Stomach (tissue), 4 donors: ENCODE results near the gene KCNQ5.

Experiments used
- CTCF ChIP-seq, 7 experiments: fragments of 450-650 bp in 4 of 7; fragments of 200-600 bp in 3 of 7; sonication (generic) in 3 of 7; IDR thresholded peaks; one replicate each; pipeline ENCODE4 v1.5.1; 2016 to 2019; ENCODE audit warnings: antibody characterized with exemption in 7 of 7, control low read depth in 2 of 7, mild to moderate bottlenecking in 1 of 7
- EP300 ChIP-seq: sonication (generic); formaldehyde crosslinking; IDR thresholded peaks from one replicate; pipeline ENCODE4 v1.6.1; 2017; ENCODE audit warnings: antibody characterized with exemption
- POLR2A ChIP-seq, 4 donors: fragments of 450-650 bp; IDR thresholded peaks; one replicate each; pipeline ENCODE4 v1.6.1; 2016; ENCODE audit warnings: antibody characterized with exemption in 4 of 4, control low read depth in 2 of 4, mild to moderate bottlenecking in 1 of 4, moderate library complexity in 1 of 4
- POLR2AphosphoS5 ChIP-seq, 3 donors: sonication (generic); formaldehyde crosslinking; IDR thresholded peaks; one replicate each; pipeline ENCODE4 v1.6.1; 2016; ENCODE audit warnings: antibody characterized with exemption in 3 of 3

DNA sequence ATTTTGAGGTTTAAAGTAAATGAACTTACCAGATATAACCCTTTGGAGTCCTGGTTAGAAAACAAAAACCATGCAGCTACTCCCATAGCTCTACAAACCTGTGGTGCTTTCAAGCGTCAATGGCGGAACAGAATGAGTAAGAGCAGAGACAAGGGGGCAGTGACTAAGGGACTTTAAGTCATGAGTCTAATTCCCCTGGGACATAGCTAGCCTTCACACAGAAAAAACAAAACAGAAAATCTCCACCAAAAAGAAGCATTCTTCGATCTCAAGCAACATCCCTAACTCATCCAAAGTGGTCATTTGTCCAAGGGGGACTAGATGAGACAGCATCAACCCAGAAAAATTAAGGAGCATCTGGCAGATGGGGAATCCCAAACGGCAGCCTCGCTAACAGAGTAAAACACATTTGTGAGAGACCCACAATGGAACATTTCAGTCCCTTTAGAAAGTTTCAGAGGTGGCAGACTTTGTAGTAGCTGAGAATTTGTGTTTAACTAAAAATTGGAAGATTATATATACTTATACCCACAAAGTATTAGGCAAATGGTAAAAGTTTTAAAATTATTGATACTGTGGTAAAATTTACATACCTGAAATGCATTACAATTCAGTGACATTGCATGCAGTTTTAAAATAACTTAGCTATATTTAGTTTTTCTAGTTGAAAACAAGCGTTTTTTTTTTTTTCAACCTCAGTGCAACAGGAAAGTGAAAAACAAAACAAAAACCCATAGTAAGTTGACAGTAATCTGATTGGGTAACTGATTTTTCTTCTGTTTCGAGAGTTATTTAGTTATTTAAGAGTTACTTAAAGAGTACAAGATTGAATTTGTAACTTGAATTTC is 67.5 kb downstream of the KCNQ5 start:
- no peak for TF ChIP-seq POLR2A (IDR thresholded peaks at IDR 0.05)
- no peak for TF ChIP-seq CTCF (IDR thresholded peaks at IDR 0.05)
- no peak for TF ChIP-seq EP300
- TF ChIP-seq POLR2AphosphoS5 (IDR thresholded peaks at IDR 0.05): no peak
